ENCODE data around the gene GOLGA5. TPM values are rescaled to one million over a fixed set of nuclear protein-coding genes. Genes with fewer than 3 reads are reported as not detected.

The GOLGA5 gene
- total and polyA plus RNA-seq, 2 experiments from 2014 or later, result 26.2 to 30.2 TPM

- ATAC-seq, result peak; percentile 31
- H3K9me2 ChIP-seq (ENCODE audit: insufficient read depth), result no peaks in the 10 kb centered on the region
- peak overlapping the region; percentile 95 for H2AFZ ChIP-seq
- no peaks in the 10 kb centered on the region for H3K27me3 Mint-ChIP-seq (ENCODE audit: insufficient read depth, low read depth, poor library complexity)
- H3K4me3 ChIP-seq, result peak overlapping the region; percentile 95
- TF ChIP-seq NANOG (IDR thresholded peaks at IDR 0.05; ENCODE audit: borderline replicate concordance) (no peak), EZH2phosphoT487 (IDR thresholded peaks at IDR 0.05; ENCODE audit: unreplicated experiment) (no peak), STAT1 (IDR thresholded peaks at IDR 0.05; ENCODE audit: unreplicated experiment) (no peak), ZNF114 (CRISPR knock-in tag; IDR thresholded peaks at IDR 0.05) (no peak), ZNF462 (CRISPR knock-in tag; IDR thresholded peaks at IDR 0.05) (no peak)
- H3K27ac Mint-ChIP-seq, result peak overlapping the region; percentile 92
- H3K4me3 Mint-ChIP-seq, result peak overlapping the region; percentile 94
- H3F3A ChIP-seq (replicated peaks; ENCODE audit: low read depth), result no peaks in the 10 kb centered on the region
- H3K36me3 ChIP-seq (ENCODE audit: insufficient read depth), result no peaks in the 10 kb centered on the region; the same call in 1 of the 2 replicates
- peaks cover 23% of the 10 kb centered on the region for H3K79me2 ChIP-seq (replicated peaks; ENCODE audit: insufficient read depth)
- H3K4me1 Mint-ChIP-seq, result peaks cover 18% of the 10 kb centered on the region
- H3K9me3 Mint-ChIP-seq, result peaks cover 5% of the 10 kb centered on the region
- no peaks in the 10 kb centered on the region for H3K4me1 ChIP-seq (ENCODE audit: insufficient read depth)
- H3K27me3 ChIP-seq (ENCODE audit: insufficient read depth), result no peaks in the 10 kb centered on the region
- H3K27ac ChIP-seq (ENCODE audit: low read depth), result peak overlapping the region; percentile 78; the same call in 1 of the 2 replicates
- peak overlapping the region; percentile 90 for H3K4me2 ChIP-seq
- H3K36me3 Mint-ChIP-seq (ENCODE audit: low read depth), result peaks cover 17% of the 10 kb centered on the region
- DNase-seq (ENCODE audit: low spot score), result peak; percentile 16
- H4K20me1 ChIP-seq (replicated peaks; ENCODE audit: insufficient read depth), result no peaks in the 10 kb centered on the region
Measured at GRCh38 chr14:92794547-92794941, 439 bp downstream of the GOLGA5 start.

- no peaks in the 10 kb centered on the region for H3K9me2 ChIP-seq (ENCODE audit: insufficient read depth)
- TF ChIP-seq JUNB (IDR thresholded peaks at IDR 0.05; ENCODE audit: unreplicated experiment) (no peak), EZH2 (IDR thresholded peaks at IDR 0.05; ENCODE audit: low read depth, unreplicated experiment) (no peak), NANOG (IDR thresholded peaks at IDR 0.05; ENCODE audit: borderline replicate concordance) (no peak), ZNF462 (CRISPR knock-in tag; IDR thresholded peaks at IDR 0.05) (no peak)
Measured at GRCh38 chr14:92794961-92795360, 856 bp downstream of the GOLGA5 start.

More at GRCh38 chr14:92794961-92795360, 856 bp downstream of the GOLGA5 start:
- H3K36me3 ChIP-seq (ENCODE audit: insufficient read depth), result no peaks in the 10 kb centered on the region; the same call in 1 of the 2 replicates
- H2AFZ ChIP-seq, result peak overlapping the region; percentile 95
- Mint-ChIP-seq H3K4me1 (peaks cover 18% of the 10 kb centered on the region), H3K9me3 (peaks cover under 1% of the 10 kb centered on the region; the same call in 2 of the 3 replicates), H3K27ac (peak overlapping the region; percentile 92), H3K4me3 (peak overlapping the region; percentile 94), H3K36me3 (ENCODE audit: low read depth) (peaks cover 18% of the 10 kb centered on the region), H3K27me3 (ENCODE audit: insufficient read depth, low read depth, poor library complexity) (no peaks in the 10 kb centered on the region)
- ATAC-seq (no peak), DNase-seq (ENCODE audit: low spot score) (no peak)
- H3K79me2 ChIP-seq (replicated peaks; ENCODE audit: insufficient read depth), result peaks cover 27% of the 10 kb centered on the region
- H3K4me3 ChIP-seq, result peak overlapping the region; percentile 95
- no peaks in the 10 kb centered on the region for H3F3A ChIP-seq (replicated peaks; ENCODE audit: low read depth)
- H3K27ac ChIP-seq (ENCODE audit: low read depth), result no peak overlapping the region
- H3K27me3 ChIP-seq (ENCODE audit: insufficient read depth), result no peaks in the 10 kb centered on the region
- peak overlapping the region; percentile 90 for H3K4me2 ChIP-seq
- no peaks in the 10 kb centered on the region for H4K20me1 ChIP-seq (replicated peaks; ENCODE audit: insufficient read depth)
- H3K4me1 ChIP-seq (ENCODE audit: insufficient read depth), result no peaks in the 10 kb centered on the region
